ENCODE results near the gene WIPI1. TPM values are rescaled to one million over a fixed set of nuclear protein-coding genes. Genes with fewer than 3 reads are reported as not detected.
"Not testable (repeated sequence)": the region's sequence is repeated elsewhere in the genome, so short reads cannot be mapped to it uniquely, and the experiment has no call there.

The WIPI1 gene
- total and polyA plus RNA-seq, 2 of the 13 experiments (the other 11 are each of a cell fraction or from before 2014, with no cell fraction given): 29.4 to 141 TPM

DNA sequence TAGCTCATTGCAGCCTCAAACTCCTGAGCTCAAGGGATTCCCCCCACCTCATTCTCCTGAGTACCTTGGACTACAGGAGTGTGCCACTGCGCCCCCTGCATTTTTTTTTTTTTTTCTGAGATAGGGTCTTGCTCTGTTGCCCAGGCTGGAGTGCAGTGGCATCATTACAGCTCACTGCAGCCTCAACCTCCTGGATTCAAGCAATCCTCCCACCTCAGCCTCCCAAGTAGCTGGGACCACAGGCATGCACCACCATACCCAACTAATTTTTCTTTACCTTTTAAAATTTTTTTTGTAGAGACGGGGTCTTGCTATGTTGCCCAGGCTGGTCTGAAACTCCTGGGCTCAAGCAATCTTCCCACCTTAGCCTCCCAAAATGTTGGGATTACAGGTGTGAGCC lies 81.1 kb downstream of the WIPI1 start:
- peak; percentile 94 for TF ChIP-seq ZNF121 (CRISPR knock-in tag; IDR thresholded peaks at IDR 0.05)
- H3K4me1 ChIP-seq (ENCODE audit: insufficient read depth, low read length): peaks cover 54% of the 10 kb centered on the region
- H3K79me2 ChIP-seq (ENCODE audit: insufficient read depth, low read length); CTCF ChIA-PET (ENCODE audit: low intra/inter-chr PET ratio, low total read pairs); ATAC-seq; H4K20me1 ChIP-seq (ENCODE audit: insufficient read depth, low read length); H3K9ac ChIP-seq (ENCODE audit: insufficient read depth, low read depth, low read length); H3K4me3 ChIP-seq (replicated peaks in 1 of 3; ENCODE audit: insufficient read depth in 1 of 3, low read depth in 2 of 3, low read length in 3 of 3); intact Hi-C loops (cut with micrococcal nuclease; ENCODE audit: unreplicated experiment); DNase-seq (ENCODE audit: low spot score); H2AFZ ChIP-seq (ENCODE audit: low read length); FAIRE-seq; H3K9me3 ChIP-seq (ENCODE audit: low read length); BruUV-seq (replicated peaks); H3K4me2 ChIP-seq (ENCODE audit: low read depth, low read length); H3K27ac ChIP-seq (ENCODE audit: extremely low read length, insufficient read depth, low read length); H3K27me3 ChIP-seq (ENCODE audit: control insufficient read depth in 1 of 2, insufficient read depth in 2 of 2, low read length in 2 of 2); H3K36me3 ChIP-seq (replicated peaks in 1 of 2; ENCODE audit: control insufficient read depth in 1 of 2, insufficient read depth in 2 of 2, low read length in 2 of 2): not testable (repeated sequence)
- in situ Hi-C loops (cut with HindIII; ENCODE audit: extremely low pct_ligation_motif_present, low pct_unique_long_range_greater_than_20kb): loop anchor here (5.0 kb wide), 1 partner anchor 84 kb away; the partner anchor contains the start of genes ARSG and SLC16A6
- POLR2A ChIA-PET: interaction anchor here (1.0 to 2.4 kb wide), 4 partner anchors 15 to 81 kb away, joined by 3 to 17 read pairs (median 6); partner anchors contain the start of gene WIPI1
- 100% methylated on average over 2 of the region's 2 CpGs for WGBS (ENCODE audit: low lambda C conversion rate)

DNA sequence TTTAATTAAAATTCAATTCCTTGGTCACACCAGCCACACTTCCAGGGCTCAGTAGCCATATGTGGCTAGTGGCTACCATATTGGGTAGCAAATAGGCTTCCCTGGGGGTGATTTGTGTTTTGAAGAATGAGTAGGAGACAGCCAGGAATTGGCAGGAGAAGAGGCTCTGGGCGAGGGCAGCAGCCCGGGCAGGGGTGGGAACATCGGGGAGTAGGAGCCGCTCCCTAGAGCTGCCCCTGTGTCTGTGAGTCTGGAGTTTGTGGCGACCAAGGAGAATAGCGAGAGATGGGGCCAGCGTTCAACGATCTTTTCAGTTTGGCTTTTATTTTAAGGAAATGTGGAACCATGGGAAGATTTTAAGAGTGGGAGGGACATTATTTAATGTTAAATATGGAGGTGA lies 81.7 kb downstream of the WIPI1 start:
- Histone ChIP-seq H3K79me2 (ENCODE audit: insufficient read depth, low read length) (peaks cover 8% of the 10 kb centered on the region), H3K9ac (ENCODE audit: insufficient read depth, low read depth, low read length) (no peak overlapping the region), H4K20me1 (ENCODE audit: insufficient read depth, low read length) (no peaks in the 10 kb centered on the region), H3K36me3 (replicated peaks in 1 of 2; ENCODE audit: control insufficient read depth in 1 of 2, insufficient read depth in 2 of 2, low read length in 2 of 2) (no peaks in the 10 kb centered on the region), H3K4me1 (ENCODE audit: insufficient read depth, low read length) (peaks cover 48% of the 10 kb centered on the region), H3K4me2 (ENCODE audit: low read depth, low read length) (no peak overlapping the region), H2AFZ (ENCODE audit: low read length) (no peak overlapping the region), H3K9me3 (ENCODE audit: low read length) (no peaks in the 10 kb centered on the region), H3K27ac (ENCODE audit: extremely low read length, insufficient read depth, low read length) (no peak overlapping the region), H3K4me3 (replicated peaks in 1 of 3; ENCODE audit: insufficient read depth in 1 of 3, low read depth in 2 of 3, low read length in 3 of 3) (no peak overlapping the region), H3K27me3 (ENCODE audit: control insufficient read depth in 1 of 2, insufficient read depth in 2 of 2, low read length in 2 of 2) (no peaks in the 10 kb centered on the region)
- POLR2A ChIA-PET: interaction anchor here (1.4 to 1.6 kb wide), 3 partner anchors 16 to 82 kb away, joined by 4 to 8 read pairs (median 4); partner anchors contain the start of gene WIPI1
- ATAC-seq: no peak
- BruUV-seq (replicated peaks): no TSS peak
- CTCF ChIA-PET (ENCODE audit: low intra/inter-chr PET ratio, low total read pairs): no interaction called here
- 97% methylated on average over 8 of the region's 8 CpGs for WGBS (ENCODE audit: low lambda C conversion rate)
- intact Hi-C loops (cut with micrococcal nuclease; ENCODE audit: unreplicated experiment): no loop called here
- no peak for FAIRE-seq
- DNase-seq (ENCODE audit: low spot score): no peak
- in situ Hi-C loops (cut with HindIII; ENCODE audit: extremely low pct_ligation_motif_present, low pct_unique_long_range_greater_than_20kb): loop anchor here (5.0 kb wide), 1 partner anchor 83 kb away; the partner anchor contains the start of genes ARSG and SLC16A6
- TF ChIP-seq SRF (IDR thresholded peaks at IDR 0.05; ENCODE audit: low read depth, low read length) (no peak), THAP11 (CRISPR knock-in tag; IDR thresholded peaks at IDR 0.05) (no peak), ZNF567 (CRISPR knock-in tag; IDR thresholded peaks at IDR 0.05; ENCODE audit: borderline replicate concordance) (no peak), SALL1 (CRISPR knock-in tag; IDR thresholded peaks at IDR 0.05) (no peak), ZNF224 (CRISPR knock-in tag; IDR thresholded peaks at IDR 0.05) (no peak)
- TF ChIP-seq, protein P1, sequence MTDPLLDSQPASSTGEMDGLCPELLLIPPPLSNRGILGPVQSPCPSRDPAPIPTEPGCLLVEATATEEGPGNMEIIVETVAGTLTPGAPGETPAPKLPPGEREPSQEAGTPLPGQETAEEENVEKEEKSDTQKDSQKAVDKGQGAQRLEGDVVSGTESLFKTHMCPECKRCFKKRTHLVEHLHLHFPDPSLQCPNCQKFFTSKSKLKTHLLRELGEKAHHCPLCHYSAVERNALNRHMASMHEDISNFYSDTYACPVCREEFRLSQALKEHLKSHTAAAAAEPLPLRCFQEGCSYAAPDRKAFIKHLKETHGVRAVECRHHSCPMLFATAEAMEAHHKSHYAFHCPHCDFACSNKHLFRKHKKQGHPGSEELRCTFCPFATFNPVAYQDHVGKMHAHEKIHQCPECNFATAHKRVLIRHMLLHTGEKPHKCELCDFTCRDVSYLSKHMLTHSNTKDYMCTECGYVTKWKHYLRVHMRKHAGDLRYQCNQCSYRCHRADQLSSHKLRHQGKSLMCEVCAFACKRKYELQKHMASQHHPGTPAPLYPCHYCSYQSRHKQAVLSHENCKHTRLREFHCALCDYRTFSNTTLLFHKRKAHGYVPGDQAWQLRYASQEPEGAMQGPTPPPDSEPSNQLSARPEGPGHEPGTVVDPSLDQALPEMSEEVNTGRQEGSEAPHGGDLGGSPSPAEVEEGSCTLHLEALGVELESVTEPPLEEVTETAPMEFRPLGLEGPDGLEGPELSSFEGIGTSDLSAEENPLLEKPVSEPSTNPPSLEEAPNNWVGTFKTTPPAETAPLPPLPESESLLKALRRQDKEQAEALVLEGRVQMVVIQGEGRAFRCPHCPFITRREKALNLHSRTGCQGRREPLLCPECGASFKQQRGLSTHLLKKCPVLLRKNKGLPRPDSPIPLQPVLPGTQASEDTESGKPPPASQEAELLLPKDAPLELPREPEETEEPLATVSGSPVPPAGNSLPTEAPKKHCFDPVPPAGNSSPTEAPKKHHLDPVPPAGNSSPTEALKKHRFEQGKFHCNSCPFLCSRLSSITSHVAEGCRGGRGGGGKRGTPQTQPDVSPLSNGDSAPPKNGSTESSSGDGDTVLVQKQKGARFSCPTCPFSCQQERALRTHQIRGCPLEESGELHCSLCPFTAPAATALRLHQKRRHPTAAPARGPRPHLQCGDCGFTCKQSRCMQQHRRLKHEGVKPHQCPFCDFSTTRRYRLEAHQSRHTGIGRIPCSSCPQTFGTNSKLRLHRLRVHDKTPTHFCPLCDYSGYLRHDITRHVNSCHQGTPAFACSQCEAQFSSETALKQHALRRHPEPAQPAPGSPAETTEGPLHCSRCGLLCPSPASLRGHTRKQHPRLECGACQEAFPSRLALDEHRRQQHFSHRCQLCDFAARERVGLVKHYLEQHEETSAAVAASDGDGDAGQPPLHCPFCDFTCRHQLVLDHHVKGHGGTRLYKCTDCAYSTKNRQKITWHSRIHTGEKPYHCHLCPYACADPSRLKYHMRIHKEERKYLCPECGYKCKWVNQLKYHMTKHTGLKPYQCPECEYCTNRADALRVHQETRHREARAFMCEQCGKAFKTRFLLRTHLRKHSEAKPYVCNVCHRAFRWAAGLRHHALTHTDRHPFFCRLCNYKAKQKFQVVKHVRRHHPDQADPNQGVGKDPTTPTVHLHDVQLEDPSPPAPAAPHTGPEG (CRISPR knock-in tag; IDR thresholded peaks at IDR 0.05): no peak
- TF ChIP-seq, protein P2, sequence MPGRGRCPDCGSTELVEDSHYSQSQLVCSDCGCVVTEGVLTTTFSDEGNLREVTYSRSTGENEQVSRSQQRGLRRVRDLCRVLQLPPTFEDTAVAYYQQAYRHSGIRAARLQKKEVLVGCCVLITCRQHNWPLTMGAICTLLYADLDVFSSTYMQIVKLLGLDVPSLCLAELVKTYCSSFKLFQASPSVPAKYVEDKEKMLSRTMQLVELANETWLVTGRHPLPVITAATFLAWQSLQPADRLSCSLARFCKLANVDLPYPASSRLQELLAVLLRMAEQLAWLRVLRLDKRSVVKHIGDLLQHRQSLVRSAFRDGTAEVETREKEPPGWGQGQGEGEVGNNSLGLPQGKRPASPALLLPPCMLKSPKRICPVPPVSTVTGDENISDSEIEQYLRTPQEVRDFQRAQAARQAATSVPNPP (CRISPR knock-in tag; IDR thresholded peaks at IDR 0.05): no peak
- TF ChIP-seq, protein P3, sequence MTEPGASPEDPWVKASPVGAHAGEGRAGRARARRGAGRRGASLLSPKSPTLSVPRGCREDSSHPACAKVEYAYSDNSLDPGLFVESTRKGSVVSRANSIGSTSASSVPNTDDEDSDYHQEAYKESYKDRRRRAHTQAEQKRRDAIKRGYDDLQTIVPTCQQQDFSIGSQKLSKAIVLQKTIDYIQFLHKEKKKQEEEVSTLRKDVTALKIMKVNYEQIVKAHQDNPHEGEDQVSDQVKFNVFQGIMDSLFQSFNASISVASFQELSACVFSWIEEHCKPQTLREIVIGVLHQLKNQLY (CRISPR knock-in tag; IDR thresholded peaks at IDR 0.05): no peak

Measured in HepG2 (cell line).